RCC 7860 (cell line): Measurements from ENCODE around the gene SLC34A2.
A peak's percentile ranks its signal among the peaks of the same experiment; 100 is the strongest.
"Not testable (repeated sequence)": the region's sequence is repeated elsewhere in the genome, so short reads cannot be mapped to it uniquely, and the experiment has no call there.

ENCODE experiments used
- DNase-seq: peaks from one replicate; pipeline ENCODE4 v3.0.0-alpha.2; 2015; ENCODE audit warnings: low spot score
- FAIRE-seq: peaks from 2 replicates; lab custom pipeline; 2012; peaks lifted over from hg19 to GRCh38; lab: Jason Lieb, UNC

The SLC34A2 gene, protein sequence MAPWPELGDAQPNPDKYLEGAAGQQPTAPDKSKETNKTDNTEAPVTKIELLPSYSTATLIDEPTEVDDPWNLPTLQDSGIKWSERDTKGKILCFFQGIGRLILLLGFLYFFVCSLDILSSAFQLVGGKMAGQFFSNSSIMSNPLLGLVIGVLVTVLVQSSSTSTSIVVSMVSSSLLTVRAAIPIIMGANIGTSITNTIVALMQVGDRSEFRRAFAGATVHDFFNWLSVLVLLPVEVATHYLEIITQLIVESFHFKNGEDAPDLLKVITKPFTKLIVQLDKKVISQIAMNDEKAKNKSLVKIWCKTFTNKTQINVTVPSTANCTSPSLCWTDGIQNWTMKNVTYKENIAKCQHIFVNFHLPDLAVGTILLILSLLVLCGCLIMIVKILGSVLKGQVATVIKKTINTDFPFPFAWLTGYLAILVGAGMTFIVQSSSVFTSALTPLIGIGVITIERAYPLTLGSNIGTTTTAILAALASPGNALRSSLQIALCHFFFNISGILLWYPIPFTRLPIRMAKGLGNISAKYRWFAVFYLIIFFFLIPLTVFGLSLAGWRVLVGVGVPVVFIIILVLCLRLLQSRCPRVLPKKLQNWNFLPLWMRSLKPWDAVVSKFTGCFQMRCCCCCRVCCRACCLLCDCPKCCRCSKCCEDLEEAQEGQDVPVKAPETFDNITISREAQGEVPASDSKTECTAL

DNA sequence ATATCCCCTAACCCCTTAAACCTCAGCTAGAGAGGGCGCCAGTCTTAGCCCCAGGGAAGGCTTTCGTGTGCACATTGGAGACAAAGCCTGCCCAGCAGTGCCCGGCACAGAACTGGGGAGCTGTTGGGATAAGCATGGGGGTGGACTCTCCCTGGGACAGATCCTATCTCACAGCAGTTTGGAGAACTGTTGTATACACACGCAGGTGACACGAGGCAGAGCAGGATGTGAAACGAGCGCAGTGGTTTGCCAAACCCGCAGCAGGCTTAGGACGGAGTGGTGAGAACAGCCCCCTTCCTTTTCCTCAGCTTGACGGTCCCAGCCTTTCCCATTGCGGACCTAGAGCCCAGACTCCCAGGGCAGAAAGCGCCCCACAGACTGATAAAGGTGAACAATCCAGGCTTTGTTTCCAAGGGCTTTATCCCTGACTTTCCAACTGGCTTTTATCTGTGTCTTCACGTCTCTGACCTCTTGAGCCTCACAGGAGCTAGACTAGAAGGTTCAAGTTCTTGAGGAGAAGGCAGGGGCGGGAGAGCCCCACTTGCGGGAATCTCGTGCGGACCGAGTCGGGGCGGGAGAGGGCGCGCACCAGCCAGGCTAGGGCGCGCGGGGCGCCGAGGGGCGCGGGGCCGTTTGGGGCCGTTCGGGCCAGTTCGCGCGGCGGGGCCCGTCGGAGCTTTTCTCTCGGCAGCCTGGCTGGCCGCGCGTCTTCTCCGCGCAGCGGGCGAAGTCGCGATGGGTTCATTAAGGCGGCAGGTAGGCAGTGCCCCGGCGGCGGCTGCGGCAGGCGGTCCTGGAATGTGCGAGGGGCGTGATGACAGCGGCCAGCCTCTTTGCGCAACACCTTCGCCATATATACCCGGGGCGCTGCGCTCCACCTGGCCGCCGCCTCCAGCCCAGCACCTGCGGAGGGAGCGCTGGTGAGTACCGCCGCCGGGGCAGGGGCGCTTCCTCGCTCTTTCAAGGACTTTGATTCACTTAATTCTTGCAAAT is at the start of gene SLC34A2:
TSS of gene SLC34A2 (plus strand) at position 881 of the 993 bp plus-strand sequence. CDS start 6,650 bp downstream, outside the sequence.
- no peak for FAIRE-seq
- no peak for DNase-seq

DNA sequence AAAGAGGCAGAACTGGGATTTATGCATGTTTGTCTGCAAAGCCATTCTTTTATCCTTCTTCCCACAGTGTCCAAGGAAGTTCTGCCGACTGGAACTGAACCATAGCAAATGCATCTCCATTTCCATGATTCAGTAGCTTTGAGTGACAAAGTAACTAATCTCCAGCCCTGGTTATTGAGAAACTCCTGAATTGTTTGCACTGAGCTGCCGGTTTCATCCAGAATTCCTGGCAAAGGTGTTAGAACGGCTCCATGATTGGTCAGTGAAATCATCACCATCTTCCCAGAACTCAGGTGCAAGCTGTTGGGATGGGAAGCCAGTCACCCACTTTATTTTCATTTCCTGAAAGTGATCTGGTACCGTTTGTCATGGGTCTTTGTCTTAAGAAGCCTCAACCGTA is 47.0 kb upstream of the SLC34A2 start:
- DNase-seq (no peak), FAIRE-seq (peak; percentile 40)

DNA sequence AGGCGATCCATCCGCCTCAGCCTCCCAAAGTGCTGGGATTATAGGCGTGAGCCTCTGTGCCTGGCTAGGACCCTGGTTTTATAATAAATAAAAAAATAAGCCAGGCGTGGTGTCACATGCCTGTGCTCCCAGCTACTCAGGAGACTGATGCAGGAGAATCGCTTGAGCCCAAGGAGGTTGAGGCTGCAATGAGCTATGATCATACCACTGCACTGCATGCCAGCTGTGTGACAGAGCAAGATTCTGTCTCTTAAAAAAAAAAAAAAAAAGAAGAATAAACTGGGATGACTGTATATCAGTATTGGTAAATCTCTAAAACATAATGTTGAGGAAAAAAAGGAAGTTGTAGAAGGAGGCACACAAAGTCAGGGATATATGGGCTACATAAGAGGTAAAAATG is 45.7 kb upstream of the SLC34A2 start:
- DNase-seq (no peak), FAIRE-seq (no peak)

DNA sequence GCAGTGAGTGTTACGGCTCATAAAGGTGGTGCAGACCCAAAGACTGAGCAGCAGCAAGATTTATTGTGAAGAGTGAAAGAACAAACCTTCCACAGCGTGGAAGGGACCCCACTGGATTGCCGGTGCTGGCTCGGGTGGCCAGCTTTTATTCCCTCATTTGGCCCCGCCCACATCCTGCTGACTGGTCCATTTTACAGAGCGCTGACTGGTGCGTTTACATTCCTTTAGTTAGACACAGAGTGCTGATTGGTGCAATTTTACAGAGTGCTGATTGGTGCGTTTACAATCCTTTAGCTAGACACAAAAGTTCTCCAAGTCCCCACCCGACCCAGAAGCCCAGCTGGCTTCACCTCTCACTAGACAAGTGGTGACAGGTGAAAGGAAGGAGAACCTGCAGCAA is 42.0 kb upstream of the SLC34A2 start:
- FAIRE-seq = not testable (repeated sequence)

DNA sequence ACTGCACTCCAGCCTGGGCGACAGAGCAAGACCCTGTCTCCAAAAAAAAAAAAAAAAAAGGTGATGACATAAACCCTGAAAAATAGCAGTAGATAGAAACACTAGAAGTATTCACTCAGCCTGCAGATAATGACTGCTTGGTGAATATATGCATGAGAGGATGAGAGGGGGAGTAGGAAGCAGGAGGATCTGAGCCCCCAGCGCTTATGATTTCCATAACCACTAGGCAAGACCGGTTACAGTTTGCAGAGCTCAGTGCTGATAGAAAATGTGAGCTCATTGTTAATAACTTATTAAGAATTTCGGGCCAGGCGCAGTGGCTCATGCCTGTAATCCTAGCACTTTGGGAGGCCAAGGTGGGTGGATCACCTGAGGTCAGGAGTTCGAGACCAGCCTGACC is 40.8 kb upstream of the SLC34A2 start:
- DNase-seq = no peak
- no peak for FAIRE-seq

More for the DNA sequence above, 42.0 kb upstream of the SLC34A2 start:
- DNase-seq = not testable (repeated sequence)

DNA sequence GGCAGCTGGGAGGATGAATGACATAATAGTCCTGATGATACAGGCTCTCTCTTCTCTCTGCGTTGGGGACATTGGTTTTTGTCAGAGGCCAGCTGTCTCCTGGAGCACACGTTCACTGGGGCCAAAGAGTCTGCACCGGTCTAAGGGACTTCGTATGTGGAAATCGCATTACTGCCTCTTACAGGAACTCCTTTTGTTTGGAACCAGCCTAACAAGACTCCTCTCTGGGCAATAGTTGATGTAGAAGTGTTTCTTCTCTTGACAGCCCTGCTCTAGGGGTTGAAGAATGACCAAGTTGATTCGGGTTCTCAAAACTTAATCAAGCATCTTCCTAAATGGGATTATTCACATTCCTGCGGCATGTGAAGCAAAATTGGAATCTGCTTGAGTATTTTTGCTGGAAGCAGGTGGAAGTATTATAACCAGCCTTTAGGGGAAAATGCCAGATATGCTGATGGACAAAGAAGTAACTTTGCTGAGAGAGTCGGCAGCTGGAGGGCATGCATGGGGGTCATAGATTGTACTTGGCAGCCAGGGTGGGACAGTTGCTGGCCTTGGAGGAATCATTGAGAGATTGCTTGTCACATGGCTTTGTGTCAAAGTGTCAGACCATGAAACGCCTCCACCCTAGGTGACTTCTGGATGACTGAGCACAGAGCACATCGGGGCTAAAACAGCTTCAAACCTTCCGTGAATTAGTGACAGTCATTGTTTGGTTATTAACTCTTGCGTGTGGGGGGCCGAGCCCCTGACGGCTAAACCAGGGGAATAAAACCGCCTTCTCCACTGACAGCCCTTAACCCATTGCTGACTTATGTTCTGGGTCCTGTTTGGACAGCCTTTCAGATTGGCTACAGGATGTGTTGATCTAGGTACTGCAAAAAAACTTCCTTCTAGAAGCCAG is 34.4 kb upstream of the SLC34A2 start:
- DNase-seq (peak; percentile 25), FAIRE-seq (peak; percentile 84)

DNA sequence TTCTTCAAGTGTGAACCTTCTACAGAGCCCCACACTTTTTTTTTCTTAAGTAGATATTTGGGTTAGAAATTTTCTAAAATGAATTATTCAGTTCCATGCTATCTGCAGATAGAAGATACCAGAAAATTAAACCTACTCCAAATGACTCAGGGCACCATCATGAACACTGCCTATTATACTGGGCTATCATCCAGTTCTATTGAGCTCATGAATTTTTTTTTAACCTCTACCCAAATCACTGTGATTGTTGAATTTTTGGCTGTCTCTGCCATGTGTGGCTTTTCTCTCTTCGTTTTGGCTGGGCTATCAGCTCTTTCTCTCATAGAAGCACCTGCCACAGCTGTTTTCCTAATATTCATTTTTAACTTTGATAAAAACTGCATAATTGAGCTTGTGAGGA is 31.0 kb upstream of the SLC34A2 start:
- DNase-seq (no peak), FAIRE-seq (no peak)

DNA sequence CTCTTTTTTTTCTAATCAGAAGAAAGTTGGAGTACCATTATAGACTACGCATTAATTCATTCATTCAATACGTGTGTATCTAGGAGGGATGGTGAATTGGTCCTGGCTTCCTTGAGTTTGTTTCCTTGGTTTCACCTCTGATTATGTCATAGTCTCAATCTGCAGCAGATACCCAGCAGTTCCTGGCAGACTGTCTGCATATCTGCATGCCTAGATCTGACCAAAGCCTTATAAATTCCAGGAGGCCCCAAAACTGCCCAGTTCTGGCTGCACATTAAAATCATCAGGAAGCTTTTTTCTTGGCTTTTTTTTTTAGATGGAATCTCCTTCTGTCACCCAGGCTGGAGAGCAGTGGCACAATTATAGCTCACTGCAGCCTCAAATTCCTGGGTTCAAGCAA is 27.2 kb upstream of the SLC34A2 start:
- FAIRE-seq (no peak), DNase-seq (no peak)

DNA sequence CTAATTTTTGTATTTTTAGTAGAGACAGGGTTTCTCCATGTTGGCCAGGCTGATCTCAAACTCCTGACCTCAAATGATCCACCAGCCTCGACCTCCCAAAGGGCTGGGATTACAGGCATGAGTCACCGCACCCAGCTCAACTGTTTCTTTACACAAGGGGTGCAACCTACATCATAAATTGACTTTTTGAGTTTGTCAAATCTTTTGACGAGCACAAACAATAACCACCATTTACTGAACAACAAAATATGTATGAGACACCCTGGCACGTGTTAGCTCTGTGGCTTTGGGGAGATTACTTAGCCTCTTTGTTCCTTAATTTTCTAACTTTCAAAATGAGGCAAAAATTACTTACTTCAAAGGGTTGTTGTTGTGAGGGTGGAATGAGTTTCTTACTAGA is 23.5 kb upstream of the SLC34A2 start:
- FAIRE-seq (no peak), DNase-seq (no peak)

DNA sequence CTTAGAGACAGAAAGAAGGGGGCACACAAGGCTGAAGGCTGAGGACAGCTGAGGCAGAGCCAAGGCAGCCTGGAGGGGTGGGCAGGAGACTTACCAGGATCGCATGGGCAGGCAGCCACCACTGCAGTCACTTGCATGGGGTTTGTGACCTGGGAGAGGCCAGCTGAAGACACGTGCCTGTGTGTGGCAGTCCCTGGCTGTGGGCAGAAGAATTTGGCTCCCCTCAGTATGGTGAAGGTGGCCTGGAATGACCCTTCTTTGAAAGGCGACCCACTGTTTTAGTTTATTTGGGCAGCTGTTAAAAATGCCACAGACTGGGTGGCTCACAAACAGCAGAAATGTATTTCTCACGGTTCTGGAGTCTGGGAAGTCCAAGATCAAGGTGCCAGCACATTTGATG is 22.1 kb upstream of the SLC34A2 start:
- DNase-seq = no peak

DNA sequence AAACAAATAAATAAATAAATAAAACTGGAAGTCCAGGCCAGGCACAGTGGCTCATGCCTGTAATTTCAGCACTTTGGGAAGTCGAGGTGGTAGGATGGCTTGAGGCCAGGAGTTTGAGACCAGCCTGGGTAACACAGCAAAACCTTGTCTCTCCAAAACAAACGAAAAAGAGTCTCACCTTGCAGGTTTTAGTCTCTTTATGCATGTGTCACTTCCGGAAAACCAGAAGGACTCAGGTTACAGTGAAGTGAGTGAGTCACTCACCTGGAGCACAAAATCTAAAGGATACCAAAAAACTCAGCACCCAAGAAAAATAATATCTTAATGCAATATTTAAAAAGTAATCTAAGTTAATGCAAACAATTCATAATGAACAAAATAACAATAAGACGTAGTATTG is 20.1 kb upstream of the SLC34A2 start:
- no peak for DNase-seq
- FAIRE-seq = no peak

More for the DNA sequence above, 22.1 kb upstream of the SLC34A2 start:
- FAIRE-seq = no peak

DNA sequence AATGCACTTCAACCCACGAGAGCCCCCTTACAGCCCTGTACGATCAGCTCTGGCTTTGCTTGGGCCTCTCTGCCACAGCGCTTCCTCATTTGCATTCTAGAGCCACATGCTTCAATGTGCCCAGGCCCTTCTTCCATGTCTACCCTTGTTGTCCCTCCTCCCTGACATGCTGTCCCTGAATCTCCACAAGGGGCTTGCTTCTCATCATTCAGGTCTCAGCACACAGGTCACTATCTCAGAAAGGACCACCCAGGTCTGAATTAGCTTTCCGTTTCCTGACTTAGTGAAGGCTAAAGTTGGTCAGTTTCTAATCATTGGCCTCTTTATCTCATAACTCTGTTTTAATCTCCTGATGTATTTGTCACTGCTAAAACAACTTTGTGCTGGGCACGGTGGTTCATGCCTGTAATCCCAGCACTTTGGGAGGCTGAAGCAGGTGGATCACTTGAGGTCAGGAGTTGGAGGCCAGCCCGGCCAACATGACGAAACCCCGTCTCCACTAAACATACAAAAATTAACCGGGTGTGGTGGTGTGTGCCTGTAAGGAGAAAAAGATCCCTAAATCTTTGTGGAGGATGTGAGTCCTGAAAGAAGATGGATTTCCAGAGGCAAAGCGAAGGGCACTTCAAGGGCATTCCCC is 17.9 kb upstream of the SLC34A2 start:
- no peak for FAIRE-seq
- DNase-seq = no peak

DNA sequence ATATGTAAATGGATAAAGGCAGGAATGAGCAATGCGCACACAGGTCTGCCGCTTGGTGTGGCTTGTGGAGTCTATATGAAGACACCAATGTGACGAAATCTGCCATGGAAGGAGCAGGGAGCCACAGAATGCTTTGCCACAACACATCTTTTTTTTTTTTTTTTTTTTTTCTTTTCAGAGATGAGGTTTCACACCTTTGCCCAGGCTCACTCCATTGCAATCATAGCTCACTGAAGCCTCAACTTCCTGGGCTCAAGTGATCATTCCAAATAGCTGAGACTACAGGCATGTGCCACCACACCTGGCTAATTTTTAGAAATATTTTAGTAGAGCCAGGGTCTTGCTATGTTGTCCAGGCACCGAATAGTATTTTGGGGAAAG is 17.4 kb upstream of the SLC34A2 start:
- FAIRE-seq = no peak
- no peak for DNase-seq

DNA sequence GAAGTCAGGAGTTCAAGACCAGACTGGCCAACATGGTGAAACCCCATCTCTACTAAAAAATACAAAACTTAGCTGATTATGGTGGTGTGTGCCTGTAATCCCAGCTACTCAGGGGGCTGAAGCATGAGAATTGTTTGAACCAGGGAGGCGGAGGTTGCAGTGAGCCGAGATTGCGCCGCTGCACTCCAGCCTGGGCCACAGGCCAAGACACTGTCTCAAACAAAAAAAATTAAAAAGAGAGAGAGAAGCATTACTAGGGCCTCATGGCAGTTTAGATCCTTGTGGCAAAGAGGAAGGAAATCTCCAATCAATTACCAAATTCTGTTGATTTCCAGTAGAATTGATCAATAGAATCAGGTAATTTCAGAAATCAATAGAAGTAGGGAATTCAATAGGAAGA is 16.8 kb upstream of the SLC34A2 start:
- no peak for FAIRE-seq
- no peak for DNase-seq

DNA sequence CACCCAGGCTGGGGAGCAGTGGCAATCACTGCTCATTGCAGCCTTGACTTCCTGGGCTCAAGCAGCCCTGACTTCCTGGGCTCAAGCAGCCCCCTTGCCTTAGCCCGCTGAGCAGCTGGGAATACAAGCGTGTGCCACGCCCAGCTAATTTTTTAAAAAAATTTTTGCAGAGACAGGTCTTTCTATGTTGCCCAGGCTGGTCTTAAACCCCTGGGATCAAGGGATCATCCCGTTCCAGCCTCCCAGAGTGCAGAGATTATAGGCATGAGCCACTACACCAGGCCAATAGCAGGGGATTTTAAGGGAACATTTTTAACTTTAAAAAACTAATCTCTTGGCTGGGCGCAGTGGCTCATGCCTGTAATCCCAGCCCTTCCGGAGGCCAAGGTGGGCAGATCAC is 5.3 kb upstream of the SLC34A2 start:
- DNase-seq (no peak), FAIRE-seq (no peak)

DNA sequence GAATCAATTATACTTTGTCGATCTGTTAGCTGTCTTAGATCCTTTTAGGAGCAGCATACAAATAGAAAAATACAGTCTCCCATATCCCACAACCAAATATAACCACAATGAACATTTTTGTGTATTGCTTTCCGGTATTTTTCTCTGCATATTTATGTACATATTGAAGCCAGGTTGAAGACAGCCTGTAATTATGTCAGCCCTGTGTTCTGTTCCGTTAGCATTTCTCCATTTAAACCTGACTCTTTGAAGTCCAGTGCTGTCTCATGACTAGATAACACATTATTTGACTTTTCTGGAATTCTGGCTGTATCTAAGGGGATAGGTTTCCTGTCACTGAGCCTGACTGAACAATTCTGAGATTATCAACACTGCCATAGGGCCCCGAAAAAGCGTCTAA is 4.0 kb upstream of the SLC34A2 start:
- no peak for DNase-seq
- no peak for FAIRE-seq

DNA sequence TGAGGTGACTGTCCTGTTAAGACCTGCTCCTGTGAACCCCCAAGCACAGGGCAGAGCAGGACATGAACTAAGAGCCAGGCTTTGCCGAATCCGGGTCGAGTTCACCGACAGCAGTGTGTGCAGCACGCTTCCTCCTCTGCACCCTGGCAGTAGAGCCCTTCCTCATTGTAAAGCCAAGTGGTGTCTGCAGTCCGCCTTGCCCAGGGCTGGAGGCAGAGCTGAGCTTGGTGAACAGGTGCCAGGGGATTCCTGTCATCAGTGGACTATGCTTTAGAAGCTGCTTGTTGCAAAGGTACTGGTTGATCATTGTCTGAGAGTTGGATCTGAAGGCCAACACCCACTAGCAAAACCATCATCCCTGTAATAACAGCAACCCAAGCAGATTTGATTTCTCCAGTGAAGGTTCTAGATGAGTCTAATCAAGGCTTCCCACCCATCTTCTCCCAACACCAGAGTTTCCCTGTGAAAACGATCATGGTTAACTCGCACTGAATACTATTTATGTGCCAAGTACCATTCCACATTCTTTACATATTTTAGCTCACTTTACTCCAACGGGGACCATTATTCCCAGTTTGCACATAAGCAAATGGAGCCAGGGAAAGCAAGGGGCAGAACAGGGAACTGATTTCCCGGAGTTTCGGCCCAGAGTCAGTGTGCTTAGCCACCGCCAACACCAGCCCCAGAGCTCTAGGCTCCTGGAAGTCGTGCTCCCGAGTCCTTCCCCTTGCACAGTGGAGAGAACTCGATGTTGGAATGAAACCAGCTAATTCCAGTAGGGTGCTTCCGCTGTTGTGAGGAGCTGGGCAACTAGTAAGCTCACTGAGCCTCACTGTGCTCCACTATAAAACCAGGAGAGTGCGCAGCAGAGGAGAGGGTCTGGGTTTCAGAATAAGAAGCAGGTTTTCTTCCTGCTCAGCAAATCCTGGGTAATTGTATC is 1.4 kb upstream of the SLC34A2 start:
- DNase-seq (no peak), FAIRE-seq (no peak)

DNA sequence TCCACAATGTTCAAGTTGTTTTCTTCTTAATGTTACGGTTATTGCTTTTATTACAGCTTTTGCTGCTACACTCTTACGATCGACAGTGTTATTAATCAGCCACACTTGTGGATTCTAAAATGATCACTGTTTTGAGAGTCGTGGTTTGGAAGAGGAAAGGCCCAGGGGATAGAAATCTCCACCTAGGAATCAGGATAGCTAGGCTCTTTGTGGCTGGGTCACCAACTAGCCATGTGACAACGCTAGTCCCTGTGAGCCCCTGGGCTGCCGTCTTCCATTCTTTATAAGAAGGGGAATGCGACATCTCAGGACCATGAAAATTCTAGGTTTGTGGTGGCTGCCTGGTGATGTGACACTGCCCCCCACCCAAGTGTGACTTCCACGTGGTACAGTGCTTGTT is 380 bp downstream of the SLC34A2 start:
- no peak for FAIRE-seq
- no peak for DNase-seq

DNA sequence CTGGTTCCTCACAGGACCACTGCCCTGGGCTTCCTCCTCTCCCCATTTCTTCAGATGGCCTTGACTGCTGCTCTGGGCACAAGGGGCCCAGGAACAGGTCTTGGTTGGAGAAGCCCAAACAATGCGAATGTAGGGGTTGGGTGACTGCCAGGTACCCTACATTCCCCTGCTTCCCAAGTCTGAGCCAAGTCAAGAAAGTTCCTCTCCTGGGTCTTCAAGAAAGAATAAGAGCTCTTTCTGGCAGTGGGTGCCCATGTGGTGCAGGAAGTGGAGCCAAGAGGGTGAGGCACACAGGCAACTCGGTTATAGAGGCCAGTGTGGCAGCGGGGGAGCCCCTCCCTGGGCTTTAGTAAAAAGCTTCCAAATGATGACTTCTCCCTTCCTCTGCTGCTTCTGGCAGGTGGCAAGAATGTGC is 2.7 kb downstream of the SLC34A2 start:
- no peak for FAIRE-seq
- no peak for DNase-seq
